K562 (cell line): Measurements from ENCODE around the gene PRCP. TPM values are rescaled to one million over a fixed set of nuclear protein-coding genes. Genes with fewer than 3 reads are reported as not detected.

Experiments
- ARID1B ChIP-seq: fragments of 450-650 bp; IDR thresholded peaks from 2 replicates; pipeline ENCODE4 v1.6.1; 2016; ENCODE audit warnings: antibody characterized with exemption, mild to moderate bottlenecking, inconsistent platforms
- ATF7 ChIP-seq: fragments of 450-650 bp; IDR thresholded peaks from 2 replicates; pipeline ENCODE4 v1.7.1; 2014; ENCODE audit warnings: mild to moderate bottlenecking, moderate library complexity
- ESRRA ChIP-seq: fragments of 450-650 bp; IDR thresholded peaks from 2 replicates; pipeline ENCODE4 v1.6.1; 2014; ENCODE audit warnings: low read depth, mild to moderate bottlenecking, moderate library complexity, borderline replicate concordance
- FOS ChIP-seq: IDR thresholded peaks from 3 replicates; pipeline ENCODE4 v1.6.1; 2011; ENCODE audit not compliant: insufficient read length; ENCODE audit errors: extremely low read depth
- GABPB1 ChIP-seq: sonication (generic); formaldehyde crosslinking; IDR thresholded peaks from 2 replicates; pipeline ENCODE4 v1.8.0; 2022; ENCODE audit warnings: mild to moderate bottlenecking, missing genetic modification reagents
- HDAC2 ChIP-seq: fragments of 450-650 bp; IDR thresholded peaks from 2 replicates; pipeline ENCODE4 v1.6.1; 2016; ENCODE audit warnings: mild to moderate bottlenecking
- HSF4 ChIP-seq: fragments of 250-450 bp; sonication (Bioruptor Pico); IDR thresholded peaks from 2 replicates; pipeline ENCODE4 v2.1.2; 2022; ENCODE audit warnings: mild to moderate bottlenecking, moderate library complexity, borderline replicate concordance
- IFI16 ChIP-seq: fragments of 250-450 bp; sonication (Bioruptor Pico); IDR thresholded peaks from 2 replicates; pipeline ENCODE4 v2.1.2; 2022; ENCODE audit warnings: mild to moderate bottlenecking, inconsistent platforms
- MAFF ChIP-seq: IDR thresholded peaks from 2 replicates; pipeline ENCODE4 v1.6.1; 2012; ENCODE audit warnings: low read length, improper control_type of control experiment
- MAFG ChIP-seq: fragments of 450-650 bp; conservative IDR thresholded peaks from 2 replicates; pipeline ENCODE4 v1.6.1; 2016; ENCODE audit warnings: missing genetic modification characterization, missing compliant biosample characterization
- MAFK ChIP-seq: IDR thresholded peaks from 2 replicates; pipeline ENCODE4 v1.6.1; 2011; ENCODE audit warnings: low read length, improper control_type of control experiment
- PHB2 ChIP-seq: fragments of 450-650 bp; IDR thresholded peaks from 2 replicates; pipeline ENCODE4 v1.6.1; 2017; ENCODE audit warnings: low read depth
- POU5F1 ChIP-seq: fragments of 150-350 bp; IDR thresholded peaks from 2 replicates; pipeline ENCODE4 v1.6.1; 2014; ENCODE audit warnings: borderline replicate concordance, low read length, low read depth, mild to moderate bottlenecking; ENCODE audit not compliant: partially characterized antibody
- SFPQ ChIP-seq: fragments of 200-400 bp; formaldehyde crosslinking; IDR thresholded peaks from 2 replicates; pipeline ENCODE4 v1.6.1; 2017; ENCODE audit warnings: mild to moderate bottlenecking, low read depth, low read length, moderate library complexity
- SMAD4 ChIP-seq: fragments of 250-450 bp; sonication (Bioruptor Pico); conservative IDR thresholded peaks from 2 replicates; pipeline ENCODE4 v1.8.0; 2021; ENCODE audit warnings: inconsistent platforms, mild to moderate bottlenecking, moderate library complexity
- SMARCC2 ChIP-seq: fragments of 450-650 bp; IDR thresholded peaks from 2 replicates; pipeline ENCODE4 v1.6.1; 2017; ENCODE audit warnings: antibody characterized with exemption, moderate library complexity, mild to moderate bottlenecking, low read depth
- SMARCE1 ChIP-seq: fragments of 450-650 bp; IDR thresholded peaks from 2 replicates; pipeline ENCODE4 v1.7.1; 2016; ENCODE audit warnings: mild to moderate bottlenecking
- THAP12 ChIP-seq: fragments of 250-450 bp; sonication (Bioruptor Pico); IDR thresholded peaks from 2 replicates; pipeline ENCODE4 v1.9.0; 2021; ENCODE audit warnings: mild to moderate bottlenecking, inconsistent platforms
- U2AF1 ChIP-seq: fragments of 200-400 bp; formaldehyde crosslinking; optimal IDR thresholded peaks from 2 replicates; pipeline ENCODE3; 2017; ENCODE audit warnings: mild to moderate bottlenecking, low read depth, low read length, moderate library complexity
- ZBTB12 ChIP-seq: fragments of 250-450 bp; sonication (Bioruptor Pico); IDR thresholded peaks from 2 replicates; pipeline ENCODE4 v1.4.0; 2020
- ZBTB5 ChIP-seq: fragments of 450-650 bp; IDR thresholded peaks from 2 replicates; pipeline ENCODE4 v1.6.1; 2017; ENCODE audit warnings: antibody characterized with exemption
- ZEB2 ChIP-seq: fragments of 450-650 bp; IDR thresholded peaks from 2 replicates; pipeline ENCODE4 v1.6.1; 2016
- ZNF217 ChIP-seq: sonication (generic); formaldehyde crosslinking; IDR thresholded peaks from 2 replicates; pipeline ENCODE4 v1.8.0; 2022; ENCODE audit warnings: mild to moderate bottlenecking, missing genetic modification reagents
- ZNF778 ChIP-seq: fragments of 450-650 bp; formaldehyde crosslinking; IDR thresholded peaks from 2 replicates; pipeline ENCODE4 v1.4.0; 2020; ENCODE audit warnings: mild to moderate bottlenecking, moderate library complexity
- polyA plus RNA-seq, 8 experiments: library from polyadenylated mRNA; depleted of rRNA in 4 of 8; stranded (reverse) in 5 of 8; unstranded in 3 of 8; fragments of >200 nt; fragmentation: Nextera tagmentation in 2 of 8; fragmentation: Illumina TruSeq in 1 of 8; extraction: Ambion mirVana in 2 of 8; extraction: Trizol in 1 of 8; gene quantifications; 2 replicates each; pipeline versions ENCODE4 v1.2.1 to v1.2.3, GENCODE V29; 2011 to 2014; ENCODE audit warnings: inconsistent platforms in 1 of 8, missing spikeins in 1 of 8
- total RNA-seq, 7 experiments: library from RNA; depleted of rRNA in 6 of 7; stranded (reverse); fragments of >200 nt in 6 of 7; fragmentation: Illumina TruSeq in 2 of 7; extraction: Trizol in 2 of 7; gene quantifications; 2 replicates each; pipeline versions ENCODE4 v1.2.1 to v1.2.3, GENCODE V29; 2011 to 2021; ENCODE audit warnings: low replicate concordance in 1 of 7

Gene PRCP
- total and polyA plus RNA-seq, 9 of the 15 experiments (the other 6 are each of a cell fraction or from before 2014, with no cell fraction given): 9.5 to 43.1 (median 23.2) TPM

- TF ChIP-seq MAFF (no peak), ZNF778 (no peak), ZBTB12 (no peak), POU5F1 (no peak), ZNF217 (CRISPR knock-in tag) (no peak), PHB2 (peak; percentile 19; the same call in 1 of the 2 replicates), ATF7 (0 out of 2 replicates have a peak, but pooled peaks have one; percentile 8), MAFK (no peak), ESRRA (no peak), U2AF1 (no peak), SMAD4 (no peak), HDAC2 (peak; percentile 66; the same call in 1 of the 2 replicates), MAFG (tag) (0 out of 2 replicates have a peak, but pooled peaks have one; percentile 37), ZEB2 (peak; percentile 93), GABPB1 (CRISPR knock-in tag) (no peak), SFPQ (no peak), ARID1B (peak; percentile 95), SMARCC2 (peak; percentile 66; the same call in 1 of the 2 replicates), HSF4 (CRISPR knock-in tag) (no peak), THAP12 (CRISPR knock-in tag) (no peak), IFI16 (CRISPR knock-in tag) (no peak), SMARCE1 (peak; percentile 84), ZBTB5 (no peak), FOS (no peak)
These were observed 67.2 kb downstream of the PRCP start (continued) for GRCh38 chr11:82832983-82833382.
